DMS79 (cell line): ENCODE measurements around the gene MRTFB.

Experiments used
- DNase-seq: peaks from one replicate; lab custom pipeline; 2025; lab: John Stamatoyannopoulos, UW

MRTFB gene

DNA sequence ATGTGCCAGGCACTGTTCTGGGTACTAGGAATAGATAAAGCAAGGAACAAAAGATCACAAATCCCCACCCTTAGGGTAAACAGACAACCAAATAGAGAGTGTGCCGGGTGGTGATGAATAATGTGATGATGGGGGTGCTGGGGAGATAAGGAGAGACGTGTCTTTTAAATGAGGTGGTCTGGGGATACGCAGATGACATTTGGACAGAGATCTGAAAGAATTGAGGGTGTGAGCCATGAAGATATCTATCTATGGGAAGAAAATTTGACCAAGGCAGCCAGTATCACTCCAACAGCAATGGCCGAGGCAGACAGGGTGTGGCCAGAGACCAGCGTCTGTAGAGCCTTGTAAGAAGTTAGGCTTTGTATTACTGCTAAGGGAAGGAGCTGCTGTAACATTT is 165.3 kb downstream of the MRTFB start:
- DNase-seq = no peak

DNA sequence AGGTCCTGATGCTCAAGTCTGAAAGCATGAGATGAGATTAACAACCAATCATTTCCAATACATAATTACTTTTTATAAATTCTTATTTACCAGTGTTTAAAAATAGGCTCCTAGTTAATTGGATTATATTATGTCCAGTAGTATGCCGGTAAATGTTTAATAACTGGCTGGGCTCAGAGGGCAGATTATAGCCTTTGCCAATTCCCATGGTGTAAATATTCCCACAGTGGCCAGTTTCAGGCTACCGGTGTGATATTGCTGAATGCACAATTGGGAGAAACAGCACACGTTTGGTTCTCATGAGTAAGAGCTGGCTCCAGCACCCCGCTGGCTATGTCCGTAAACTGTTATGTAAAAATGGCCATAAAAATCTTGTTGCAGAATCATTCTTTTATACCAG is 167.6 kb downstream of the MRTFB start:
- no peak for DNase-seq

DNA sequence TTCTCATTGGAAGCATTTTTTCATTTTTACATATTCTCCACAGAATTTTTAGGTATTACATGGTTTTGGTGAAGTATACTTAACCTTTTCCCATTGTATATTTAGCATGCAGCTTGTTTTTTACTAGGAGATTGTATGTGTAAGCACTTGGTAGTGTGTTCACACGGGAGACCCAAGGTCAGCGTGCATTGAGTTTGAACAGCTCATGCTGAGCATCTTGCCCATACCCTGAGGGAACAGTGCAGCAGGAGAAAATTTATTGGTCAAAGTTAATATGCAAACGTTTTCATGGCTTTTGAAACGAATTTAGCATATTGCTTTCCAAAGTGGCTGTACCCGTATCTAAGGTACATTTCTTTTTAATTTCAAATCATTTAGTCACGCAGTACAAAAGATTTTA is 168.7 kb downstream of the MRTFB start:
- DNase-seq = no peak

DNA sequence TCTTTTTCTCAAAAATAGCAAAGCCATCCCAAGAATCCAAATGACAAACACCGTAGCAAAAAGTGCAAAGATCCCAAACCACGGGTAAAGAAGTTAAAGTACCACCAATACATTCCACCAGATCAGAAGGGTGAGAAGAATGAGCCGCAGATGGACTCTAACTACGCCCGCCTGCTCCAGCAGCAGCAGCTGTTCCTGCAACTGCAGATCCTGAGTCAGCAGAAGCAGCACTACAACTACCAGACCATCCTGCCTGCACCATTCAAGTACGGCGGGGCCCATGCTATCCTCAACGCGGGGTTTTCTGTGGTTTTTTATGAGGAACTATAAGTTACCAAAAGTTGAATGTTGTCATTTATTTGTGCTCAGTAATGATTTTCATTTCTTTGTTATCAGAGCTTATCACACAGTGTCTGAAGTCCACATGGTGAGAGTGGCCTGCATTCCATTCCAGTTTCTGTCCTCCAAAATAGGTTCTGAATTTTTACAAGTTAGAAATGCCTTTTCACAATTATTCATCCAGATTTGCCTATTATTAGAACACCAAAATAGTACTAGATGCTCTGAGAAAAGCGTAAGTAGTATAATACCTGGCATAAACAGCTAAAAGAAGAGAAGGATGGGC is 169.2 kb downstream of the MRTFB start:
- DNase-seq = no peak

DNA sequence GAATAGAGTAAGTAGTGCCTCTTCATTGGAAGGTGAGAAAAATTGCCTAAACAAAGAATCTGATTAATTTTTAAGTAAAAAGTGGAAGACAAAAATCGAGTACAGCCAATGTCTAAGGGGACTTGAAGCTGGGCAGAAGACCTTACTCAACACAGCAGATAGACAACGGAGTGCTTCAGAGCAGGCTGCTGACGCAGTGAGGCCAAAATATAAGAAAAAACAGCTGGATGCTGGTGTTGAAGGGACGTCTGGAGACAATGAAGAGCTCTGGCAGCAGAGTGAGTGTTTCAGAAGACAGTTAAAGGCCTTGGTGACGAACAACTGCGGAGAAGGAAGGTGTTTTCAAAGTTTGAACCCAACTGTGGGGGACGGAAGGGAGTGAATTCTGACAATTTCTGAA is 169.8 kb downstream of the MRTFB start:
- no peak for DNase-seq

DNA sequence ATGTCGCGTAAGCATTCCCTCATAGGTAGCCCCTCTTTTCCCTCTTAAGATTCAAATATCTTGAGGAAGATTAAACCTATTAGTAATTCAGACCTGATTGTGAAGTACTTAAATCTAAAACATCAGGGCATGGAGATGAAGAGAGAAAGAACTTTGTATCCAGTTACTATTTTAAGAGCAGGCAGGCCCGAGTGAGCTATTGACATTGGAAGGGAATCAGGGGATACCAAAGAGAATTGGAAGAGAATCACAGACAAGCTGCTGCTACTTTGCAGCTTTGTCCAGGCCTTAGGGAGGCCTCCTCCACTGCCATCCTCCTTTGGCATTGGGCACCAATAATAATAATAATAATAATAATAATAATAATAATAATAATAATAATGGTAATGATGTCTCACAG is 170.5 kb downstream of the MRTFB start:
- no peak for DNase-seq

DNA sequence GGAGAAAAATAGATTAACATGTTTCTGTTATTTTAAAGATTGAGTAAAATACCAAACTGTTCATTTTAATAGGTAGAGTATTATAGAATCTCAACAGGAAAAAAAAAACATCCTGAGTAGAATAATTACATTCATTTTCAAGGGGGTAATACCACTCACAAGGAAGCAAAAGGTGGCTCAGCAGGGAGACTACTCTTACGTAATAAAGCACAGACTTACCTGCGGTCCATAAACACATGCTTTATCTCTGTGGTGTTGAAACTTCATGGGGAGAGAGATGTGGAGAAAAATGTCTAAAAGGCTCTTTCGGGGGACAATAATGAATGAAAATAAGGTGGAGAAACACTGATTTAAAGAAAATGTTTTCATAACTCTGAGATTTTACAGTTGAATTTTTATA is 171.7 kb downstream of the MRTFB start:
- DNase-seq = no peak

DNA sequence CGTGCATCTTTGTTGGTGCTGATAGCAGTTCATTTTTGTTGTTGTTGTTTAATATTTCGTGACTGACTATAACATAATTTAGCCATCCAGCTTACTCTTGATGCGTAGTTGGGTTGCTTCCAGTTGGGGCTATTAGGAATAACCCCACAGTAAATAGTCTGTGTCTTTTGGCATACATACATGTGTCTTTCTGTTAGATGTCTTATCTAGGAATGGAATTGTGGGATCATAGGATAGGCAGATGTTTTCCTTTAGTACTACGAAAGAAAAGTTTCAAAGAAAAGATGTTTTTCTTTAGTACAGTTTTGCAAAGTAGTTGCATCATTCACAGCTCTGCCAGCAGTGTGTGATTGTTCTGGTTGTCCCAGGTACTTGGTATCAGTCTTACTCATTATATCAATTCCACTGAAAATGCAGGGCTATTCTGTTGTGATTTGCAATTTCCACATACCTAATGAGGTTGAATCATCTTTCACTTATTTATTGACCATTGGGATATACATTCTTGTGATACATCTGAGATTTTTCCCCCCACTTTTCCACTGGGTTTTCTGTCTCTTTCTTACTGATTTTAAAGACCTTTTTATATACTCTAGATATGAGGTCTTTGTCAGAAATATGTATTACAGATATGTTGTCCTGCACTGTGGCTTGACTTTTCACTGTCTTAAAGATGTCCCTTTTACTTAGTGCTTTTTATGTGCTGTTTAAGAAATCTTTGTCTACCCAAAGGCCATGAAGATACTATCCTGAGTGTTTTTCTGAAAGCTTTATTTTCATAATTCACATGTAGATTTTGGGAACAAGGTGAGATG is 173.3 kb downstream of the MRTFB start:
- DNase-seq = no peak

DNA sequence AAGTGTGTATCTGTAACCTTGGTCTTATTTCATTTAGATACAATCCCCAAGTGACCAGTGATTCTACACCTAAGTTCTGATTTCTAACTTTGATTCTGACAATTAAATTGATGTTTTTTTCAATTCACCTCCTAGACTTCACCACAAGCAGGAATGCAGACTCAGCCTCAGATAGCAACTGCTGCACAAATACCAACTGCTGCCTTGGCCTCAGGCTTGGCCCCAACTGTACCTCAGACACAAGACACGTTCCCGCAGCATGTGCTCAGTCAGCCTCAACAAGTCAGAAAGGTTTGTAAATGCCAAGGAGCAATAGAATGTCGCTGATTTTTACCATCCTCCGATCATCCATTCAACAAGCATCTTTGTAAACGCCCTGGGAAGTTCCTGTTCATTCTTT is 177.7 kb downstream of the MRTFB start:
- no peak for DNase-seq

DNA sequence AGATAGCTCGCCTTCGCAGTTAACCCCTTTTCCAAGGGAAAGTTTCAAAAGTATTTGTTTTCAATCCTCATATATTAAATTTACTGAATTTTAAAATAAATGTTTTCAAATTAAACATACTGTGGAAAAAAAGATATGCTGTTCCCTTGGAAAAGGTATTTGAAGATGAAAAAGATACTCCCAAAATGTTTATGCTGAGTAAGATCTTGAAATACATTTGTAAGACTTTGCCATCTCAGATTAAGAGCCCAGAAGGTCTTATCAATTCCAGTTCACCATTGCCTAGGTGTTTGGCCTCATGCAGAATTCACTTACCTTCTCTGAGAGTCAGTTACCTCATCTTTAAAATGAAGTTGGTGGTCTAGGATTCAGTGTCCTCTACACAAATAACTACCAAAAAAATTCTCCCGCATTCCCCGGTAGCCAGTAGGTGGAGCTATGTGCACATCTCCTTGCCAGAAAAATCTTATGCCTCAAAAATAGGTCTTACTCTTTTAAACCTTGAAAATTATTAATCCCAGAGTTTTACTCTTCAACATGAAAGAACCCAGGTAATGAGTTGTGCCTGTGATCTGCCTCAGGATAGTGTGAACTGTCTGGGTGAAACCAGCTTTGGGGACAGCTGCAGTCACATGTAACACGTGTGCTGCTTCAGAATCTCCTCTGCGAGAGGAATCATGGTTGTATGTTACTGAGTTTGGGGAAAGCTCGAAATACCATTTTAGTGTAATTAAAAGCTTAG is 178.3 kb downstream of the MRTFB start:
- DNase-seq = no peak

DNA sequence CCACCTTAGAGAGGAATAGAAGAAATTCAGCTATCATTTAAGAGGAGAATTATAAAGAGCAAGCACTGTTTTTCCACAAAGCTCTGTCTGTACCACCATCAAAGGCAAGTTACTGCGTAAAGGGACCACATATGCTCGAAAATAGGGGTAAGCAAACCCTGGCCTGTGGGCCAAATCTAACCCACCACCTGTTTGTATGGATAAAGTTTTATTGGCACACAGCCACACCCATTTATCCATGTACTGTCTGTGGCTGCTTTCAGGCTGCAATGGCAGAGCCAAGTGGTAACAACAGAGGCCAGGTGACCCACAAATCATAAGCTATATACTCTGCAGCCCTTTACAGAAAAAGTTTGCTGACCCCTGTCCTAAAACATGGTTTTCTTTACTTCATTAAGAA is 180.3 kb downstream of the MRTFB start:
- no peak for DNase-seq

DNA sequence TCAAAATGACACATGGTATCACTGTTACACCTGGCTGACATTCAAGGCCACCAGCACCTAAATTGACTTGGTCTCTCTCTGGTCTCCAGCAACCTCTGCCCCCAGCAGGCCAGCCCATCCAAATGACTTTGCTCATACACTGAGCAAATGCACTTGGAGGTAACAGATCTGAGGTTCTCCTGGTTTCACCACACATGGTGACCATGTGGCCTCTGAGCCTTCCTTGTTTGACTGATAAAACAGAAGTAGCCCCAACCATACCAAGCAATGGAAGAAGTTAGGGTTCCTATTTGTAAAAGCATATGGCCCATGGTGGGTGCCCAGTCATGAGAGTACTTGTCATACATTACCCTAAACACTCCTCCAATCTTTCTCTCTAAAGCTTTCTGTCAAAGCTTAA is 181.7 kb downstream of the MRTFB start:
- no peak for DNase-seq

DNA sequence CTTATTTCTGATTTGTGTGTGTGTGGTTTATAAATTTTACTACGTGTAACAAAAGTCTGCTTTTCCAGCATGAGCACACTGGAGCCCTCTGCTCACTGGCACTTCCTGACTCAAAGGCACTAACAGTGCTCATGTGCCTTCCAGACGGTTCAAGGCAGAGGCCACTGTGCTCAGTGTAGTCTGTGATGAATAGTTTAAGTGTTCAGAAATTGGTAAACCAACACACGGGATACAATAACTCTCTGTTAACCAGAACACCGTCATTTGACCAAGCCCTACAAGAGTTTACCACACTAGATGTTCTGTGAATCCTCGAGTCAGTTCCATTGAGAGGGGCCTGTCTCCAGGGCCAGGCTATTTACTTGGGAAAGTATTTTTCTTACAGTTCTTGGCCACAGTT is 191.9 kb downstream of the MRTFB start:
- DNase-seq = no peak

DNA sequence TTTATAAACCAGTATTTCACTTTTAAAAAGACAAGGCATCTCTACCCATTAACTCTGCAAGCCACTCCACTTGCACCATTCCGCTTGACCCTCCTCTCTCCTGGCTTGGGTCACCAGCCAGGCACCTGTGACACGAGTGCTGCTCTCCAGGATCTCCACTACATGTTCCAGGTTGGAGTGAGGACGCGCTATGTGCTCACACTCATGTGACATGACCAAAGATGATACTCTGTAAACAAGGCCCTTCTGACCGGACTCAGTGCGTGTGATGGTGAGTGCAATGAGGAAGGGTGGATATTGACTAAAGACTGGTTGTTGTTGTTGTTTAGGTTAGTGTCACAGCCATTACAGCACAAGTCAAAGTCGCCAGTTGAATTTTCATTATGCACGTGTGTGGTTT is 192.7 kb downstream of the MRTFB start:
- no peak for DNase-seq

DNA sequence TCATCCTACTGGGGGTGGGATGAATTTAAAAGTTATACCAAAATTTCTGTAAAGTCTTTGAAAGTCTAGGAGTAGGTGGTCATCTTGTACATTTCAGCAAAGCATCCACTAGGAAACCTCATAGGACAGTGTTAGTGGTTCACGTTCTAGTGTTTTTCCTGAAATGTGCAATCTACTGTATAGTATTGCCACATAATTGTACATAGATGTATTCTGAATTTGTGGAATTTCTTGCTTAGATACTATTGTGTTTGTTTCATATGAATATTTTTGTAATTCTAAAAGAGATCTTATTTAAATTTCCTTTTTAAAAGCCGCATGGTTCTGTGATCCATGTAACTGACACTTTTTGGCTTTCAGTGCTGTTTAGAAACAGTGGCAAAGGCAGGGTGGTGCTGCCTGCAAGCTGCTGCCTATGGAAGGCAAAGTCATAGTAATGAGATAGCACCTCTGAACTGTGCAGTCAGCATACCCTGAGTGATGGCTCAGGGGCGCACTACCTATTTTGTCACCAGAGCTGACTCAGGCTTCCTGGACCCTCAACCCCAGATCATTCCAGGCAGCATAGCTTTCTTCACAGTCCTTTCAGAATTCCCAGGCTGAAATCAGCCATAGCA is 193.3 kb downstream of the MRTFB start:
- no peak for DNase-seq

DNA sequence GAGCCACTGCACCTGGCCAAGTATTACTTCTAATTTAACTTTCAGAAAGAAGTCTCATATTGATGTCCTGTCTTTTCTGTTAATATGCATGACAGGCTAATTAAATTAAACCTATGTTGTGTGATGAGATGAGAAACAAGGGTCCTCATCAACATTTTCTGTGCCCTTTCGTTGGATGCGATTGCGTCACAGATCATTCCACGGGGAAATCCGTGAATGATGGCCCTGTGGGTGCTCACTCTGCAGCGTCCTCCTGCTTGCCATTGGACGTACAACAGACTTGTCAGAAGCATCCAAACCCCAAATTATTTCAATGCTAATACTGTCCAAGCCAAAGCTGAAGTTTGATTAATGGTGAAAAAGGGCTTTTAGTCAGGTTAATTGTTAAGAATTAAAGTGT is 197.0 kb downstream of the MRTFB start:
- DNase-seq = no peak

DNA sequence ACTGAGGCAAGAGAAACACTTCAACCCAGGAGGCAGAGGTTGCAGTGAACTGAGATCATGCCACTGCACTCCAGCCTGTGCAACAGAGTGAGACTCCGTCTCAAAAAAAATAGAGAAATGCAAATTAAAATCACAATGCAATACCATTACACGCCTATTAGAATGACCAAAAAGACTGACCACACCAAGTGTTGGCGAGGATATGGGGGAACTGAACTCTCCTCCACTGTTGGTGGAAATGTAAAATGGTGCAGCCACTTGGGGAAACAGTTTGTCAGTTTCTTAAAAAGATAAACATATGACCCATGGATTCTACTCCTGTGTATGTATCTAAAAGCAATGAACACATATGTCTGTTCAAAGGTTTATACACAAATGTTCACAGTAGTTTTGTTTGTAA is 204.8 kb downstream of the MRTFB start:
- no peak for DNase-seq

DNA sequence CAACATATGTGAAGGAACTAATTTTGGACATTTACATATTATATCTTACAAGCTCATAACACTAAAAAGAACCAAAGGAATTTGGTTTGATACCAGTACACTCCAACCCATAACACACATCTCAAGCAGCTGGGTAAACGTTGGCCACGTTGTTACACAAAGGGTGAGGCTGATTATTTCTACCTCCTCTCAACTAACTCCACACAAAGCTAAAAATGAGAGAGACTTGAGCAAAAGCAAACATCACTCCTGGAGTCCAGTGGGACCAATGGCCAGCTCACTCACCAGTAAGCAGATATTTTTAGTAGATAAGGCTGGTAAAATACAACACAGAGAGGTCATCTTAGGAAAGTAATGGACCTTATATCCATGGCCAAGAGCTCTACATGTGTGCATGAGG is 207.6 kb downstream of the MRTFB start:
- no peak for DNase-seq

DNA sequence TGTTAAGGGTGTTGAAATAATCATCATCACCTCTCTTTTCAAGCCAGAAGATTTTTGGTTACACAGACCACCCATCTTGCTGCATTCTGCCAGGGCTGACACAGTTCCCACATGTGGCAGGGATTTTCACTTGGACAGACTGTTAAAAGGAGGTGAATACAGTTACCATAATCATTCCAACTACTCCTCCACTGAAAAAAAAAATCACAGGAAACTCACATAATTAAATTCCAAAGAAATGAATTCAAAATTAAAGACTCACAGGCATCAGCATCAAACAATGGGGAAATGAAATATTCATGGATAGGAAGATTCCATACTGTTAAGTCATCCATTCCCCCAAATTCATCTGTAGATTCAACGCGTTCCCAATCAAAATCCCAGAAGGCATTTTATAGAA is 209.4 kb downstream of the MRTFB start:
- no peak for DNase-seq

DNA sequence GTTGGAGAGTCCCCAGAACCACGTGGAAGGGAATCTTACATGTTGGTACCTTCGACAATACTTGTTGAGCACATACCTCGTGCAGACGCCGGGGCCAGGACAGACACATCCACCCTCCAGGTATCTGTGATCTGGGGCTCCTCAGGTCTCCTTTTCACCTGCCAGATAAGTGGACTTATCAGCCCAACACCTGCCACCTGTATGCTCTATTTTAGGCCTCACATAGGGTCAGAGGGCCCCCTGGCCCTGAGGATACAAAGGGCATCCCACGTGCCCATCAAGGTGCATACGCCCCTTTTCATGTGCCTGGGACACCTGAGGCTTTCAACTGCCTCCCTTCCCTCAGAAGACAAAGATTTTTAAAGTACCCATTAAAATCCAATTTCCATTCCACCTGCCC is 212.7 kb downstream of the MRTFB start:
- no peak for DNase-seq

DNA sequence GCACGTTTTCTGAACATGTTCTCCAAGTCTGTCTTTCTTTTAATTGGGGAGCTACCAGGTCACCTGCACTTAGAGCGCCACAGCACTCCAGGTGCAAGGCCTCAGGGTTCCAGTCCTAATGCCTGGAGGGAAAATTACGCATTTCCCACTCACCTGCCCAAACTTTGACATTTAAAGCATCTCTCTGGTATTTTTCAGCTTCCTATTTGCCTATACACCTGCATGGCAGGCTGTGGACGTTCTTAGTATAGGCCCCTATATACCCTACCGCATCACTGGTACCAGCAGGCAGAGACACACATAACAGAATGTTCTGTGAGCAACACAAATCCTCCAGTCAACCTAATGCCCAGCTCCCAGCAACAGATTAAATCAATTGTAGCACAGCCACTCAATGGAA is 213.3 kb downstream of the MRTFB start:
- DNase-seq = no peak

DNA sequence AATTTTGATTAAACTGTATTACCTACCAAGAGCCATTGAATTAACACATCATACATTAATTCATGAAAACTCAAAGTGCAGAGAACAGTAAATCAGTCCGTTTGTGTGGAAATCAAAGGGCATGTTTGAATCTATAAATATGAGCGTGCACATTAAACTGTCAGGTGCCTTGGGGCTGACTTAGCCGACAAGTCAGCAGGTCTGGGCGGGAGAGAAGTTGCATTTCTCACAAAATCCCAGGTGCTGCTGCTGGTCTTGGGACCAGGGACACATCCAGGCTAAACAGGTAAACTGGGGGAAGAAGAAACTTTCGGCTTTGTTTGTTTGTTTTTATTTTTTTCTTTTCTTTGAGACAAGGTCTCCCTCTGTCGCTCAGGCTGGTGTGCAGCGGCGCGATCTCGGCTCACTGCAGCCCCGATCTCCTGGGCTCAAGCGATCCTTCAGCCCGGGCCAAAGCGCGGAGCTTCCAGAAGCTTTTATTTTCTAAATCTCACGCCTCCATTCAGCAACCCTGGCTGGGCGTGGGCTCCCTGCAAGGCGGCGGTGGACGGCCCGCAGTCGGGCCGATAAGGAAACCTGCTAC is 213.9 kb downstream of the MRTFB start:
- peak; percentile 48 for DNase-seq
